HG03571 (cell line): Measurements from ENCODE around the gene OSBP.
"Not testable (repeated sequence)": the region's sequence is repeated elsewhere in the genome, so short reads cannot be mapped to it uniquely, and the experiment has no call there.

Experiments used
- ATAC-seq: cut with Tn5 transposase; IDR thresholded peaks from one replicate; pipeline ENCODE4 v1.9.1; 2021; ENCODE audit not compliant: unreplicated experiment

OSBP gene, protein sequence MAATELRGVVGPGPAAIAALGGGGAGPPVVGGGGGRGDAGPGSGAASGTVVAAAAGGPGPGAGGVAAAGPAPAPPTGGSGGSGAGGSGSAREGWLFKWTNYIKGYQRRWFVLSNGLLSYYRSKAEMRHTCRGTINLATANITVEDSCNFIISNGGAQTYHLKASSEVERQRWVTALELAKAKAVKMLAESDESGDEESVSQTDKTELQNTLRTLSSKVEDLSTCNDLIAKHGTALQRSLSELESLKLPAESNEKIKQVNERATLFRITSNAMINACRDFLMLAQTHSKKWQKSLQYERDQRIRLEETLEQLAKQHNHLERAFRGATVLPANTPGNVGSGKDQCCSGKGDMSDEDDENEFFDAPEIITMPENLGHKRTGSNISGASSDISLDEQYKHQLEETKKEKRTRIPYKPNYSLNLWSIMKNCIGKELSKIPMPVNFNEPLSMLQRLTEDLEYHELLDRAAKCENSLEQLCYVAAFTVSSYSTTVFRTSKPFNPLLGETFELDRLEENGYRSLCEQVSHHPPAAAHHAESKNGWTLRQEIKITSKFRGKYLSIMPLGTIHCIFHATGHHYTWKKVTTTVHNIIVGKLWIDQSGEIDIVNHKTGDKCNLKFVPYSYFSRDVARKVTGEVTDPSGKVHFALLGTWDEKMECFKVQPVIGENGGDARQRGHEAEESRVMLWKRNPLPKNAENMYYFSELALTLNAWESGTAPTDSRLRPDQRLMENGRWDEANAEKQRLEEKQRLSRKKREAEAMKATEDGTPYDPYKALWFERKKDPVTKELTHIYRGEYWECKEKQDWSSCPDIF

DNA sequence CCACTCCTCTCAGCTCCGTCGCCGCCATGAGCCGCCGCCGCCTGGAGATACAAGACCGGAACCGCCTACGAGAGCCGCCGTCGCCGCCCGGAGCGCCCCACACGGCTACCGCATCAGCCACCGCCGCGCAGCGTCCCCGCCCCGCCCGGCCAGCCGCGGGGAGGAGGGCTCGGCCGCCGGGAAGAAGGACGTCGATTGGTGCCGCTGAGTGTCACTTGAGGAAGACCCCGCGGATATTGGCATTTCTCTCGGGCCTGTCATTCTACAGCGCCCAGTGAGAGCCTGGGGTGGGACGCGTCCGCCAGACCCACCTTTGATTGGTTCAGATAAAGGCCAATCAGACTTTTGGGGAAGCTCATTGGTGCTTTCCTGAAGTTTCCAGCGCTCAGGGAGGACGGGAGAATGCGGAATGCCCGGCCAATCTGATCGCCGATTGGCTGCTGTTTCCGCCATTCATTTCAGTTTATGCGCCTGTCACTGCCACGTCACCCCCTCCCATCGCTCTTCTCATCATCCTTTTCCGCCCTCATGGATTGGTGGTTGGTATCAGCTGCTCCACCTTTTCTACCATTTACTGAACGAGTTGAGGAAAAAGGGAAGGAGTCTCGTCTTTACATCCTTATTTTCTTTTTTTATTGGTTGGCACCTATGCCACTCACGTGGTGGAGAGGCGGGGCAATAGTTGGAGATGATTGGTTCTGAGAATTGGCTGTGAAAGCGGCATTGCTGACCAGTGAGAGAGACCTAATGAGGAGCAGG, at the start of gene OSBP:
TSS of gene OSBP (minus strand) at position 138 of the 759 bp plus-strand sequence. CDS start at position 28, 110 bp downstream.
- peak; percentile 87 for ATAC-seq

DNA sequence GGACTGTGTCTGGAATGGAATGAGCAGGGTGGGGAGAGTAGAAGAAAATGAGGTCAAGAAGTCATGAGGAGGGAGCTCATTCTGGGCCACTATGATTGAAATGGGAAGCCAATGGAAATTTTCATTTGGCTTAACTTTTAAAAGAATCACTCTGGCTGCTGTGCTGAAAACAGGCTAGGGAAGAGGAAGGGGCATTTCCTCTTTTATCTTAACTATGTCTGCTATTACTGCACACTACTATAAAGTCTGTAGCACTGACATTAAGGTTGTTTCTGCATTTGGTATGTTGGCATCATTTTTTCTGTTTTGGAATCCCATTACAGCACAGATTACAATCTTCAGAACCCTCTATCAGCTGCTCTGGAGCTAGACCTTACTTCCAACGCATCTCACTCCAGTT, 45.0 kb upstream of the OSBP start:
- ATAC-seq, result no peak

DNA sequence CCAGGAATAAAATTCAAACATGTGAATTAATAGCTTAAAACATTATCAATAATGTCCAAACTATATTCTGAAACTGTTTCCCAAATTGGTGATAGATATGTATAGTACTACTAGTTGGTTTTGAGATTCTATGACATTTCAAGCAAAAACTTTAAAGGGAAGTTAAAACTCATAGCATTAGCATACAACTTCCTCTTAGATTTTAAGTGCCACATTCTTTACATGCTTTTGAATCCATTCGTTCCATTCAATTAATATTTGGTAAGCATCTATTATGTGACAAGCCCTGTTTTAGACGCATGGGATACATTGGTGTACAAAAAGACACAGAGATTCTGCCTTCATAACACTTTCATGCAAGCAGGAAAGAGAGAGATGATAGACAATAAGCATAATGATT, 44.4 kb upstream of the OSBP start:
- no peak for ATAC-seq

DNA sequence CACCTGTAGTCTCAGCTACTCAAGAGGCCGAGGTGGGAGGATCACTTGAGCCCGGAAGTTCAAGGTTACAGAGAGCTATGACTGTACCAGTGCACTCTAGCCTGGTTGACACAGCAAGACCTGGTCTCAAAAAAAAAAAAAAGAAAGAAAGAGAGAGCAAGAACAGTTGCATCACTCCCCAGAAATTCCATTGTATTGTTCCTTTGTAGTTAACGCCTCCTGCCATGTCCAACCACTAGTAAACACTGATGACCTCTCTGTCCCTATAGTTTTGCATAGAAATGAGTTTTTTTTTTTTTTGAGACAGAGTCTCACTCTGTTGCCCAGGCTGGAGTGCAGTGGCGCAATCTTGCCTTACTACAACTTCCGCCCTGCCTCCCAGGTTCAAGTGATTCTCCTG, 42.5 kb upstream of the OSBP start:
- no peak for ATAC-seq

DNA sequence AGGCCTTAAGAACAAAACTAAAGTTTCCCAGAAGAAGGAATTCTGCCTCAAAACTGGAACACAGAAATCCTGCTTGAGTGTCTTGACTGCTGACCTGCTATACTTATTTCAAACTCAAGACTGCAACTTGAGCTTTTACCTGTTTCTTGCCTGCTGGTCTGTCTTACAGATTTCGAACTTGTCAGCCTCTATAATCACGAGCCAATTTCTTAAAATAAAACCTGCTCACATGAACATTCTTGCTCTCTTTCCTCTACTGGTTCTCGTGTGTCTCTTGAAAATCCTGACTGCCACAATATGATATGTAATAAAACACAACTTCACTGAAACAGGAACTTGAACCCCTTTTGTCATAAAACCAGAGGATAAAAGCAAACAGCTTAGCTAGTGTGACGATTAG, 39.3 kb upstream of the OSBP start:
- ATAC-seq, result no peak

DNA sequence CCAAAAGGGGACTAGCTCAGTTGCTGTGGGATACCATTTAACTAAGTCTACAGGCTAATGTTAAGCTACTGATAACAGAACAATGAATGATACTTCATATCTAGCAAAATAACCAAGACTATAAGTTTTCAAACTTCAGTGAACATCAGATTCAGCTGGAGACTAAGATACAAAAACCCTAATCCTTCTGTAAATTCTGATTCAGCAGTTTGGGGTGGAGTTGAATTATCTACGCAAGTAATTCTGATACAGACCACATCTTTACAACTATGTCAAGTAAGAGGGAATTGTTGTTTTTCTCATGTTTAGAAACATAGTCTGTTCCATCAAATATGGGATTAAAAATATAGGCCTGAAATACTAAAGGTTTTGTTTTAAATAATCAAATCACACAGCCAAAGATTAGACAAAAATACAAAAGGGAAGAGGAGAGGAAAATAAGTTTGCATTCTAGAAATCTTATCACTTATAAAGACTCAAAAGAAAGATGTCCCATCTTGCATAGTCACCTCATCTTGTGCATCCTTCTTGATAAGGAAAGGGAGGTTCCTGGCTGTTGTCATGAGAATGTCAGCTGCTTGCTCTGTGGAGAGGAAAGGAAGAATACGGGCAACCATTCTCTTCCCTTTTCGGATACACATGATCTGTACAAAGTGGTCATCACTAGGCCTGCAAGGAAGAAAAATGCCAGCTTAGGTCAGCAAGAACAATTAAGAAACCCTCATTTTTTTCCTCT, 31.8 kb upstream of the OSBP start:
- ATAC-seq, result no peak

GRCh38 chr11:59644528-59644927, 29.0 kb upstream of the OSBP start:
- ATAC-seq, result no peak

DNA sequence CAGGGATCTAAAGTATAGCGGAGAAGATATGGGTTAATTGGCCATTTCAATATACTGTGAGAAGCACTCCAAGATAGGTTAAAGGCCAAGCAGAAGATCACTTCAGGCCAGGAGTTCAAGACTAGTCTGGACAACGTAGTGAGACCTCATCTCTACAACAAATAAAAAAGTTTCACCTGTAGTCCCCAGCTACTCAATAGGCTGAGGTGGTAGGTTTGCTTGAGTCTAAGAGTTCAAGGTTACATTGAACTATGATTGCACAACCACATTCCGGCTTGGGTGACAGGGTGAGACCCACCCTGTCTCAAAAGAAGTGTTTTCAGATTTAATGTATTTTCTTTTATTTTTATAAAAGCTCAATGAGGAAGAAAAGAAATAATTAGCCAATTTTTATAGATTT, 27.8 kb upstream of the OSBP start:
- no peak for ATAC-seq

DNA sequence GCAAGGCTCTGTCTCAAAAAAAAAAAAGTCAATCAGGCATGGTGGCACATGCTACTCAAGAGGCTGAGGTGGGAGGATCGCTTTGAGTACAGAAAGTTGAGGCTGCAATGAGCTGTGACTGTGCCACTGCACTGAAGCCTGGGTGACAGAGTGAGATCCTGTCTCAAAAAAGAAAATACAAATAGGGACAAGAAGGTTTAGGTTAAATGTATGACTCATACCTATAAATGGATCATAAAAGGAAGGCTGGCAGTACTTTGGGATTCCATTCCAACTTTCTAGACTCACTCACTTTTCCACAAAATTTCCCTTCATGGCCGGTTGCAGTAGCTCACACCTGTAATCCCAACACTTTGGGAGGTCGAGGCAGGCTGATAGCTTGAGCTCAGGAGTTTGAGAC, 25.6 kb upstream of the OSBP start:
- ATAC-seq, result no peak

- ATAC-seq, result no peak
These were observed 14.9 kb upstream of the OSBP start for GRCh38 chr11:59630493-59630892.

GRCh38 chr11:59629996-59630395, 14.4 kb upstream of the OSBP start:
- no peak for ATAC-seq

GRCh38 chr11:59626969-59627368, 11.4 kb upstream of the OSBP start:
- not testable (repeated sequence) for ATAC-seq

DNA sequence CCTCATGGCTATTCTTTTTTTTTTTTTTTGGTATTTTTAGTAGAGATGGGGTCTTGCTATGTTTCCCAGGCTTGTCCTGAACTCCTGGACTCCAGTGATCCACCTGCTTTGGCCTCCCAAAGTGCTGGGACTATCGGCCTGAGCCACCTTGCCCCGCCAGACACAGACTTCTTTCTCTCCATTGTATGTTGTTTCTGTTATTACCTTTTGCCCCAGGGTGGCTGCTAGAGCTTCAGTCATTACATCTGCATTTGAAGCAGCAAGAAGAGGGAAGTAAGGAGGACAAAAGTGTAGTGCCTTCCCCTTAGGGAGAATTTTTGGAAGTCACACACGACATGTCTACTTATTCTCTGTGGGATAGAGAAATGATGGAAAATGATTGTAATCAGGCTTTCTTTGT, 10.1 kb upstream of the OSBP start:
- ATAC-seq, result no peak

DNA sequence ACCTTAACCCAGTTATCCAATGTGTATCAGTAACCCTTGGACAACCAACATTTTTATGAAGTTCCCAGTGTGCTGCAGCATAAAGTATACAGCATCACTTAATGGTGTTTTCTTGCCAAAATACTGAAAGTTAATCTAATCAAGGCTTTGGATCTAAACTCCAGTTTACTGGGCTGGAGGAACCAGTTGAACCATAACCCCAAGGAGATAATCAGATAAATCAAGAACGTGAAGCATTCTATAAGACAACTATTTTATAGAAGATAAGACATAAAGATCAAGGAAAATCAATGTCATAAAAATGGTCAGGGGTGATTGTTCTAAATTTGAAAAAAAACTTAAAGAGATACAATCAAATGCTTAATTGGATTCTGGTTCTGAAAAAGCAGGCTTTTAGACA, 2.3 kb upstream of the OSBP start:
- ATAC-seq, result no peak

- no peak for ATAC-seq
These were observed 915 bp upstream of the OSBP start for GRCh38 chr11:59616396-59616982.

GRCh38 chr11:59615120-59615636, 396 bp downstream of the OSBP start:
- ATAC-seq, result peak; percentile 7

DNA sequence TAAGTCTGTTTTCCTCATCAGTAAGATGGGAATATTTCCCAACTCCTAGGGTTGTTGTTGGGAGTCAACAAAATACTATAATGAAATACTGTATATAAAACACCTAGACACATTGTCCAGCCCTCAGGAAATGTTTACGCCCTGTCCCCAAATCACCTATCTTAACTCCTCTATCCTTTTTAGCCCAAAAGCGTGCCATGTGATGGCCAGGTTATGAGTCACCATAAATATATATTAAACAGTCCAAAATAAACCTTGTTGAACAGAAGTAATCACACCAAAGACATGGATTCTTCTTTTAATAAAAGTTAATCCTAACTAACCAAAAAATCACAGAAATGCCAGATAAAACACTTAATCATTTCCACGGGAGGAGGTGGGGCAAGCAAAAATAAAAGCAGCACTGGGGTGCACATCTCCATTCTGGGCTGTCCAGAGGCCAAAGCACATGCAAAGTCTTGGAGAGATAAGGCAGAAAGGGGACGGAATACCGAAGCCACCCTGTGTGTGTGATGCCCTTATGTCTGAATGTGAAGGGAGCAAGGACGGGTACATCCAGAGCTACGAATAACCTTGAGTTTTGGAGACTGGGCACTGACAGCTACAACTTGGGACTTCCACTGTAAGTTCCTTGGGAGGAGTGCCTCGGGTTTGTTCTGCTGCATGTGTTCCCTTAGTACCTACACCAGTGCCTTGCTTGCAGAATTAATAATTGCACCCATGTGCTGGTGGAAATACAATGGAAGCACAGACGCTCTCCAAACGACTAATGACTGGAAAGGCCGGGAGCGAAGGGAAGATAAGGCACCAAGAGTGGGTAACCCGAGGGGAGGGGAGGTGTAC, 1.1 kb downstream of the OSBP start:
- ATAC-seq, result no peak

DNA sequence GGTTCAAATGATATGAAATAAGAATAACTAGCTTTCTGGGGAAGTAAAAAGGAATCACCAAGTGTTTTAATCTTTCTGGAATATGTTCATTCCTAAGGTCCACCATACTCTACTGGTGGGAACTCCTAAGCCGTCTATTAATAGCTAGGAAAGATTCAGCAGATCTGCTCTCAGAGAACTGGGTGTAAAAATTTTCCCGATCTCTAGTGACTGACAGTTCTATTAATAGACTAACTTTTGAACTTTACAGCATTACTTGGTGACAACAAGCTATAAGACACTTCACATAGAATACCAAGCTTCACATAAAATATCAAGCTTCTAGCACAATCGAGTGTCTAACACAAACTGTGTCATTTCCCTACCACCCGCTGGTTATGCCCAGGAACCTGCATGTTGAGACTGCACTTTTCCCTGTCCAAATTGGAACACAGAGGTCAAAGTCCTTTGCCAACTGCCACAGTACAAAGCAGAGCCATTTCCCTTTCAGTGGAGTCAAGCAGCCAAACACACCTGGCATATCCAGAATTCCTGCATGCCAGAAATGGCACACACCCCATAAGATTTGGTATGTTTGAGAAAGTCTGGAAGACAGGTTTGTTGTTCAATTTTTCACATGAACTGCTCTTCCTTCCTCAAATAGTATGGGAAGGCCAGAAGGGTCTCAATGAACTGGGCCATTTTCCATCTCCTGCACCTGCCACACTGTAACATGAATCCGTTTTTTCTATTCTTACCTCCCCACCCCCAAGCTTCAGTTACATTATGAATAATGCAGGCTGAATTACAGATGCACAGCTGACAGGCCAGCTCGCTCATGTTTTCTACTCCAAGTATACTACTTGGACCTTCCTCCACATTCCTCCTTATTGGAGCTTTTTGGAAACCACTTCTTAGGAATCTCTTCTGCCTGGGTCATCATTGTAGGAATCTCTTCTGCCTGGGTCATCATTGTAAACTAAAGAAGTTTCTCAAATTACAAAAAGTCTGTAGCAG, 3.7 kb downstream of the OSBP start:
- no peak for ATAC-seq
